Measurements from ENCODE around the gene PAXX. TPM values are rescaled to one million over a fixed set of nuclear protein-coding genes. Genes with fewer than 3 reads are reported as not detected.
A peak's percentile ranks its signal among the peaks of the same experiment; 100 is the strongest.

The PAXX gene
- total RNA-seq, 1 experiment from 2014 or later, result 64.0 TPM

- DNase-seq (ENCODE audit: low read depth, low spot score) (no peak), ATAC-seq (peak; percentile 40)
- TF ChIP-seq POLR2AphosphoS5 (IDR thresholded peaks at IDR 0.05; ENCODE audit: low read depth, low read length) (0 out of 2 replicates have a peak, but pooled peaks have one; percentile 19), SIN3A (IDR thresholded peaks at IDR 0.05; ENCODE audit: borderline replicate concordance, insufficient read depth, low read depth, low read length) (no peak)
- CTCF ChIA-PET, result interaction anchor here (0.7 kb wide), 2 partner anchors 33 to 49 kb away, joined by 3 to 4 read pairs; no protein-coding TSS in a partner anchor
- H3K4me3 ChIP-seq (ENCODE audit: low read depth in 2 of 2, low read length in 2 of 2), result peak within 1 kb of the TSS; percentile 17 to 31
- H3K9me3 ChIP-seq (ENCODE audit: control insufficient read depth, insufficient read depth, low read depth, low read length), result no peaks in the 10 kb centered on the region
- H3K4me1 ChIP-seq (ENCODE audit: control insufficient read depth, insufficient read depth, low read length), result peaks cover 14% of the 10 kb centered on the region
- no peaks in the 10 kb centered on the region; the same call in 1 of the 2 replicates for H3K36me3 ChIP-seq (ENCODE audit: control insufficient read depth, insufficient read depth, low read length)
- H3K27ac ChIP-seq (ENCODE audit: low read length), result peak within 1 kb of the TSS; percentile 44
- BruUV-seq (replicated peaks), result no TSS peak
- POLR2A ChIA-PET, result no interaction called here
- H3K27me3 ChIP-seq (ENCODE audit: control insufficient read depth, insufficient read depth, low read length), result no peaks in the 10 kb centered on the region
- intact Hi-C loops (cut with micrococcal nuclease; ENCODE audit: unreplicated experiment), result no loop called here
- in situ Hi-C loops (cut with HindIII; ENCODE audit: low pct_unique_long_range_greater_than_20kb, low sequenced_read_pairs), result no loop called here
Measured at GRCh38 chr9:136996361-136997292, 4.4 kb downstream of the PAXX start, which contains the start of gene CLIC3. TSS of gene CLIC3 (minus strand) at chr9:136996568. CDS start at chr9:136996543, 25 bp downstream.

DNA sequence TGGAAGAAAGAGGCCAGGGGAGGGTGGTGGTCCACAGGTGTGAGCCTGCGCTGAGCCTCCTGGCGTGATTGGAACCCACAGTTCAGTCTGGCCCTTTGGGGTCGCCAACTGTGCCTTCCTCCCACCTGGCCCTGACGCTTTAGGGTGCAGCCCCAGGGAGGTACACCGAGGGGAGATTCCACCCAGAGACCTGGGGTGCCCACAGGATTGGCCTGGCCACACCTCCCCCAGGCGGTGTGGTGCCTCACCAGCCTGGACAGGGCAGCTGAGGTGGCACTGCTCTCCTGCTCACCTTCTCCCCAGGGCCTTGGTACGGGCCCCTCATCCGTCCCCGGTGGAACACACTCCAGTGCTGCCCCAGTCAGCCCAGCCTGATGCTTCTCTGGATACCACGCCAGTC lies 5.1 kb downstream of the PAXX start:
- in situ Hi-C loops (cut with HindIII; ENCODE audit: low pct_unique_long_range_greater_than_20kb, low sequenced_read_pairs), result no loop called here
- no peak overlapping the region for H3K4me3 ChIP-seq (ENCODE audit: low read depth in 2 of 2, low read length in 2 of 2)
- BruUV-seq (replicated peaks), result no TSS peak

GRCh38 chr9:136997830-136998234 lies 5.6 kb downstream of the PAXX start:
- DNase-seq (ENCODE audit: low read depth, low spot score) (no peak), ATAC-seq (no peak)
- in situ Hi-C loops (cut with HindIII; ENCODE audit: low pct_unique_long_range_greater_than_20kb, low sequenced_read_pairs), result no loop called here
- BruUV-seq (replicated peaks), result no TSS peak
- Histone ChIP-seq H3K4me1 (ENCODE audit: control insufficient read depth, insufficient read depth, low read length) (peaks cover 14% of the 10 kb centered on the region), H3K27ac (ENCODE audit: low read length) (no peak overlapping the region), H3K9me3 (ENCODE audit: control insufficient read depth, insufficient read depth, low read depth, low read length) (no peaks in the 10 kb centered on the region), H3K36me3 (ENCODE audit: control insufficient read depth, insufficient read depth, low read length) (no peaks in the 10 kb centered on the region), H3K4me3 (ENCODE audit: low read depth in 2 of 2, low read length in 2 of 2) (no peak overlapping the region), H3K27me3 (ENCODE audit: control insufficient read depth, insufficient read depth, low read length) (no peaks in the 10 kb centered on the region)
- TF ChIP-seq SIN3A (IDR thresholded peaks at IDR 0.05; ENCODE audit: borderline replicate concordance, insufficient read depth, low read depth, low read length), result no peak
- no peak for TF ChIP-seq POLR2AphosphoS5 (IDR thresholded peaks at IDR 0.05; ENCODE audit: low read depth, low read length)
- TF ChIP-seq REST (IDR thresholded peaks at IDR 0.05; ENCODE audit: insufficient read depth in 1 of 2, low read depth in 2 of 2, low read length in 1 of 2), result no peak
- TF ChIP-seq, protein P1, sequence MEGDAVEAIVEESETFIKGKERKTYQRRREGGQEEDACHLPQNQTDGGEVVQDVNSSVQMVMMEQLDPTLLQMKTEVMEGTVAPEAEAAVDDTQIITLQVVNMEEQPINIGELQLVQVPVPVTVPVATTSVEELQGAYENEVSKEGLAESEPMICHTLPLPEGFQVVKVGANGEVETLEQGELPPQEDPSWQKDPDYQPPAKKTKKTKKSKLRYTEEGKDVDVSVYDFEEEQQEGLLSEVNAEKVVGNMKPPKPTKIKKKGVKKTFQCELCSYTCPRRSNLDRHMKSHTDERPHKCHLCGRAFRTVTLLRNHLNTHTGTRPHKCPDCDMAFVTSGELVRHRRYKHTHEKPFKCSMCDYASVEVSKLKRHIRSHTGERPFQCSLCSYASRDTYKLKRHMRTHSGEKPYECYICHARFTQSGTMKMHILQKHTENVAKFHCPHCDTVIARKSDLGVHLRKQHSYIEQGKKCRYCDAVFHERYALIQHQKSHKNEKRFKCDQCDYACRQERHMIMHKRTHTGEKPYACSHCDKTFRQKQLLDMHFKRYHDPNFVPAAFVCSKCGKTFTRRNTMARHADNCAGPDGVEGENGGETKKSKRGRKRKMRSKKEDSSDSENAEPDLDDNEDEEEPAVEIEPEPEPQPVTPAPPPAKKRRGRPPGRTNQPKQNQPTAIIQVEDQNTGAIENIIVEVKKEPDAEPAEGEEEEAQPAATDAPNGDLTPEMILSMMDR (IDR thresholded peaks at IDR 0.05), result no peak
- TF ChIP-seq TCF7L2 (IDR thresholded peaks at IDR 0.05; ENCODE audit: low read depth, low read length), result no peak
- ChIA-PET POLR2A (no interaction called here), CTCF (no interaction called here)
- intact Hi-C loops (cut with micrococcal nuclease; ENCODE audit: unreplicated experiment), result no loop called here

More for the DNA sequence above, 5.1 kb downstream of the PAXX start:
- TF ChIP-seq, protein P1 (IDR thresholded peaks at IDR 0.05), result no peak
- TF ChIP-seq POLR2AphosphoS5 (IDR thresholded peaks at IDR 0.05; ENCODE audit: low read depth, low read length), result no peak
- Histone ChIP-seq H3K36me3 (ENCODE audit: control insufficient read depth, insufficient read depth, low read length) (no peaks in the 10 kb centered on the region; the same call in 1 of the 2 replicates), H3K27ac (ENCODE audit: low read length) (no peak overlapping the region), H3K4me1 (ENCODE audit: control insufficient read depth, insufficient read depth, low read length) (peaks cover 14% of the 10 kb centered on the region), H3K27me3 (ENCODE audit: control insufficient read depth, insufficient read depth, low read length) (no peaks in the 10 kb centered on the region), H3K9me3 (ENCODE audit: control insufficient read depth, insufficient read depth, low read depth, low read length) (no peaks in the 10 kb centered on the region)
- ChIA-PET POLR2A (no interaction called here), CTCF (no interaction called here)
- no peak for DNase-seq (ENCODE audit: low read depth, low spot score)
- ATAC-seq, result no peak
- intact Hi-C loops (cut with micrococcal nuclease; ENCODE audit: unreplicated experiment), result no loop called here

Measured in Panc1 (cell line).